GM21576 (cell line): ENCODE data around the gene MLLT6.

Source experiments
- ATAC-seq: cut with Tn5 transposase; IDR thresholded peaks from one replicate; pipeline ENCODE4 v1.9.1; 2021; ENCODE audit warnings: mild to moderate bottlenecking, moderate library complexity; ENCODE audit not compliant: unreplicated experiment

The MLLT6 gene

GRCh38 chr17:38674749-38675615 lies 30.1 kb upstream of the MLLT6 start, which contains the start of gene EPOP:
Gene EPOP (minus strand): TSS chr17:38674957. CDS start chr17:38674495, 462 bp downstream.
- ATAC-seq, result peak; percentile 50

- ATAC-seq, result peak; percentile 35
Observed at GRCh38 chr17:38676706-38677504, 28.2 kb upstream of the MLLT6 start.

- no peak for ATAC-seq
Observed at GRCh38 chr17:38677819-38678218, 27.3 kb upstream of the MLLT6 start.

DNA sequence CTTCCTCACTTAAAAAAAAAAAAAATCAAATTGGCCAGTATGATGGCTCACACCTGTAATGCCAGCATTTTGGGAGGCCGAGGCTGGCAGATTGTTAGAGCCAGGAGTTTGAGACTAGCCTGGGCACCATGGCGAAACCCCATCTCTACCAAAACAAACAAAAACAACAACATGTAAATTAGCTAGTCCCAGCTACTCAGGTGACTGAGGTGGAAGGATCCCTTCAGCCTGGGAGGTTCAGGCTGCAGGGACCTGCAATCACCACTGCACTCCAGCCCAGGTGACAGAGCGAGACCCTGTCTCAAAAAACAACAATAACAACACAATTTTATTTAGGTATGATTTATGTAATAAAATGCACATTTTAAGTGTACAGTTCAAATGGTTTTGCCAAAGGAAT lies 24.0 kb upstream of the MLLT6 start:
- no peak for ATAC-seq

DNA sequence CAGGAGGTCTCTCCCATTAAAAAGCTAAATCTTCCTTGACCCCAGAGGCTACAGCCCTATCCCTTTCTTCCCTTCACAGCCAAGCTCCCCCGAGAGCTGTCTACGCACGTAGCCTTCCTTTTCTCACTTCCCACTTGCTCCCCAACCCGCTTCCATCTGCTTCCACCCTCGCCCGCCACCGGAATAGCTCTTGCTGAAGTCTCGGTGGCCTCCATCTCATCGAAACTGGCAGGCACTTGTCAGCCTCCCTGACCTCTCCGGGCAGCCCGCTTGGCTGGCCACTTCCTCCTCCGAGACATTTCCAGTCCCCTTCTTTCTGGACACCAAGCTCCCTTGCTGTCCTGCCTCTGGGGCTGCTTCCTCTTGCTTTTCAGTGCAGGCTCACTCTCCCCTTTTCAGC lies 19.6 kb upstream of the MLLT6 start:
- no peak for ATAC-seq

DNA sequence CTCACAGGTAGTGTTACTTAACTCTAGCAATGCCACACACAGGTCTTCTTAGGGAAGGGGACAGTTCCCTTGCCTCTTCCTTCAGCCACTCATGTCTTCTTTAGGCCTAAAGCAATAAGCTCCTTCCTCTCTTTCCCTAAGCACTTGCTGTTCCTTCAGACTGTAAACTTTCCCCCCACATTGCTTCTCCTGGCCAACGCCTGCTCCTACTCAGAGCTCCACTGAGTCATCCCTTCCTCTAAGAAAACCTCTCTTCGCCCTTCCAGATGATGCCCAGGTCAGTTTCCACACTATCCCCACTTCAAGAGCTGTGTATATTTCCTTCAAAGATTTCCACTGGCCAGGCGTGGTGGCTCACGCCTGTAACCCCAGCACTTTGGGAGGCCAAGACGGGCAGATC lies 17.8 kb upstream of the MLLT6 start:
- no peak for ATAC-seq

GRCh38 chr17:38690386-38690785 lies 14.7 kb upstream of the MLLT6 start:
- ATAC-seq, result no peak

DNA sequence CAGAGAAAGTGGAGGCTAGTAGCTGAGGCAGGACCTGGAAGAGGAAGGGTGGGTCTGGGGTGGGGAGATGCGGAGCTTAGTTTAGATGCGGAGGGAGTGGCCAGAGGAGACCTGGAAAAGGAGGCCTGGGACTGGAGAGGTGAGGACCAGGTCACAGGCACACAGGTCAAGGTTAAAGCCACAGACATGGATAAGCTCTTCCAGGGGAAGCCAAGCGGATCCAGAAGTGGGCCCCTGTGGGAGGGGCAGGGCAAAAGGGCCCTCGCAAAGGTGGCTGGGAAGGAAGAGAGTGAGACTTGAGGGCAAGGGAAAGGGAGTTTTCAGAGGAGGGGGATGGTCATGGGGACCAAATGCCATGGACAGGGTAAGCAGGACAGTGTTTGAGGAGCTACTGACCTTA lies 13.9 kb upstream of the MLLT6 start:
- no peak for ATAC-seq

DNA sequence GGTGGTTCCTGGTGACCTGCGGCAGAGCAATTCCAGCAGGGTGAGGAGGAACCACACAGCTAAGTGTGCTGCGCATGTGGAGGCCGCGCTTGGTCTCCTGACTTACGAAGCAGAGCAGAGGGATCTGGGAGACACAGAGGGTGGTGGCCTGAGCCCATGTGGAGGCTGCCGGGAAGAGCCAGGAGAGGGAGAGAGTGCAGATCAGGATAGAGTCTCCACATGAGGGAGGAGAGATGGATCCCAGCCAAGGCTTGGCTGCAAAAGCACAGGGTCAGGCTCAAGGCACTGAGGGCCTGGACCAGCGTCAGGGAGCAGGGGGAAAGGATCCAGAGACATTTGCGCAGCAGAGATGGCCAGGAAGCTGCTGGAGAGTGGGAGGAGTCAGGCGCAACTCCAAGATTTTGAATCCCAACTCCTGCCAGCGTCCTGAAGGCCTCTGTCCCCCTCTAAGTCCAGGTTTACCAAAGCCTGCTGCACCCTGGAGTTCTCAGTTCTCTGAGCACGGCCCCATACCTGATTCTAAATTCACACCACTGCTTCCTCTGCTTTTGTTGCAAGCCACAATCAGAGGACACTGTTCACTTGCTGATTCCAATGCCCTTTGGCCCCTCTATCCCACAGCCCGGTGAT lies 11.3 kb upstream of the MLLT6 start:
- no peak for ATAC-seq

DNA sequence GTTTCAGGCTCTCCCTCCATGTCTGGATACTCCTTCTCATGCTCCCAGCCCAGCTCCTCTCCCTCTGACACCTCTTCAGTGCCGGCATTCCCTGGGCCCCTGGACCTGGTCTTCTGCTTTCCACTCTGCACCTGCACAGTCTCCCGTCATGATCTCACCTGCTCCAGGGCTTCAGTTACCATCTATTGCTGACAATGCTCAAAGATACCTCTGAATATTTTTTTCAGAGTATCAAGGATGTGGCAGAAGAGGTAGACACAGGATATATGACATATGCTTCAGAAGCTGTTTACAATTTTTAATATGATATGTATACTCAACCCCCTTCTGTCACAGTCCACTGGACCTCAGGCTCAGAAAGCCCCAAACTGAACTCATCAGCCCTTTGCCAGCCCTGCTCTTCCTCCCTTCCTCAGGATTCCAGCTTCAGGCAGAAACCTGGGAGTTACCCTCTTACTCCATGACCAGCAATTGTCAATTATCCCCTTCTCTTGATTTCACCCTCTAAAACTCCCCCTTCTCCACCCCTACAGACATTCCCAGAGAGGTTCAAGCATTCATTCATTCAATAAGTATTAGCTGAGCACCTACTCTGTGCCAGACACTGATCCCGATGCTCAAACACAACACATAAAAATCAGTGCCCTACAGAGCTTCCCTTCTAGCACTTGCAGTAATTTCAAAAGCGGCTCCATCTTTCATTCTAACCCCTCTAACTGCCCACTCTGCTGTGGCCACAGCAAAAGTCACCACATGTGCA lies 7.8 kb upstream of the MLLT6 start:
- ATAC-seq, result no peak

GRCh38 chr17:38698760-38699159 lies 6.3 kb upstream of the MLLT6 start:
- ATAC-seq, result no peak

DNA sequence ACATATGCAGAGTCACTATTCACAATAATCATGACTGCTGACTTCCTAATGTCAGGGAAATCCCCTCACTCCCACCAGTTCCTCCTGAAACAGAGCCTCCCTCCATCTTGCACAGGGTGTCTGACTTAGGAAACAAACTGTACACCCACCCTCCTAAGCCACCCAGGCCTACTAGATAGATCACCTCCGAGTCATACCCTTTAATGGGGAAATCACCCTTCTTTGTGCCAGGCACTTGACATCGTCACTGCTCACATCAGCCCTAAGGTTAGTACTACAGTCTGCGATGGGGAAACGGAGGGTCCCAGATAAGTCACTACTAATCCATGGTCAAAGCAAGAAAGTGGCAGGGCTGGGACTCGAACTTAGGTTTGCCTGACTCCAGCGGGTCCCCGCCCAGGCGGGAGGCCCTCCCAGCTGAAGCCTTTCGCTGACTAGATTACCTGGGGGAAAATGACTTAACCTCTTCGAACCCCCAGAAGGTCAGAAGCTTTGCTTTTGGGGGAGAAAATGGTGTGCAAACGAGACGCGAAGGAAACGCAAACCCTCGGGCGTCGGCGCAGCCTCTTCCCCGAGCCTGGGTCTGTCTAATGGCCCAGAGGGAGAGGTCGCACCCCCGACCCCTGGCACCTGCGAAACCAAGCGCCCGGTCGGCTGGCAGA lies 3.4 kb upstream of the MLLT6 start:
- no peak for ATAC-seq

DNA sequence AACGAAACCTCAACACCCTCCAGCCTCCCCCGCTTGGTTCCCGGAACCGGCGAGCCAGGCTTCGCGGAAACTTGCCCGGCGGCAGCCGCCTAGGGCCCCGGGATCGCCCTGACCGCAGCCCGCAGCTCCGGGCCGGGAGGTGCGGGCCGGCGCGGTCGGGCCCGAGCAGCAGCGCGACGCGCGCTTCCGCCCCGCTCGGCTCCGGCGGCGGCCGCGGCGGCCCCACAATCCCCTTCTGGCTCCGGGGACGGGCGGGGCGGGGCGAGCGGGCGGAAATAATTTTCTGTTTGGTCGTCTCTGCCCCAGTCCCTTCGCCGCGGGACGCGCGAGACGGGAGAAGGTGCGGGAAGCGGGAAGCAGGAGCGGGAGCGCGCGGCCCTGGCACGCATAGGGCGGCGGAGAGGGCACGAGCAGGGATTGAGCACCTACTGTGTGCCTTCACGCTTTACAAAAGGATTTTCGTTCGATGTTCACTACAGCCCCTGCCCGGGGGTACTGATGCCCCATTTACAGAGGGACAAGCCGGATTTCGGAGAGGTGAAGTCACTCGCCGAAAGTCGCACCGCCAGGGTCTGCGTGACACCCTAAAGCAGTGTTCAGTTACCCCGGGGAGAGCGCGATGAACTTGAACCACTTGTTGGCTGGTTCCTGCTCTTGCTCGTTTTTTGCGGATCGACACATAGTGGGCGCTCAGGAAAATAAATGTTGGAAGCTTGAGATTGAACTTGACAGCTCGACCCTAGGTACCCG lies 2.7 kb upstream of the MLLT6 start:
- ATAC-seq, result no peak

GRCh38 chr17:38702916-38703741 lies 1.9 kb upstream of the MLLT6 start:
- ATAC-seq, result no peak

DNA sequence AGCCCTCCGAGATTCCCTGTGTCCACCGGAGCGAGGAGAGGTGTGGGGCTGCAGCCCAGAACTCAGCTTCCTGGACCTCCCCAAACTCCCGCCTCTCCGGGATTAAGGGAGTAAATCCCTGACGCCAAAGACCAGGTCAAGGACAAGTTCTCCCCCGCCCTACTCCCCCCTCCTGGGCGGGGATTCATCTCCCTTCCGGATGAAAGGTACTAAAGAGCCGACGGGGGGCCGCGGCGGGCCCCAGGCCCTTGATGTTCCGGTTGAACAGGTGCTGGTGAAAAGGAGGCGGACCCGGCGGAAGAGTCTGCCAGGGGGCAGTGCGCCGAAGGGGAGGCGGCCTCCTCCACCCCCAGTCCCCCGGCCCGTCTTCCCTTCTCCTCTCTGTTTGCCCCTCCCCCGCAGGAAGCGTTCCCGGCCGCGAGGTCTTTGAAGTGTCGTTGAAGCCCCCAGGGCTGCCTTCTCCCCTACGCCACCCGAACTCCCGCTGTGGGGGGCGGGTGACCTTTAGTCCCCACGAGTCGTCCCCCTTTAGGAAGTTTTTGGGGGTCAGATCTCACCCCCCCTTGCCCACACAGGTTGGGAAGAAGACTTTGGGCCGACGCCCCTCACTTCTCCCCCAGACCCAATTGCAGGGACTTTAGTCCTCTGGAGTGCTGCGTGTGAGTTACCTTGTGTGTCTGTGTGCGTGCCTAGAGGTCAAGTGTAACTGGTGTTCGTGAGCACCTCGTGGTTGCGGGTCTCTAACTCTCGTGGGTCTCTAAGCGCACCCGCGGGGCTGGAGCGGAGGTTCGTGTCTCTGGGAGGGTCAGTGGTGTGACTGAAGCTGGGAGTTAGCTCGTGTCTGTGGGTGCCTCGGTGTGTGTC lies 1.1 kb upstream of the MLLT6 start:
- peak; percentile 30 for ATAC-seq

- ATAC-seq, result no peak
Observed at GRCh38 chr17:38705523-38705802, 390 bp downstream of the MLLT6 start.

GRCh38 chr17:38705803-38706504 lies 881 bp downstream of the MLLT6 start:
- ATAC-seq, result no peak
